ENCODE measurements around the gene LRRC28. TPM values are rescaled to one million over a fixed set of nuclear protein-coding genes. Genes with fewer than 3 reads are reported as not detected.

LRRC28 gene
- total RNA-seq, 1 donor from 2014 or later = 28.8 TPM

GRCh38 chr15:99365242-99365641, 114.0 kb downstream of the LRRC28 start:
- H3K4me3 Mint-ChIP-seq = no peak overlapping the region
- no peaks in the 10 kb centered on the region for H3K4me1 Mint-ChIP-seq
- no peaks in the 10 kb centered on the region for H3K27me3 Mint-ChIP-seq (ENCODE audit: low read depth)
- peaks cover 6% of the 10 kb centered on the region for H3K9me3 Mint-ChIP-seq
- TF ChIP-seq CTCF (conservative IDR thresholded peaks at IDR 0.05) = no peak
- H3K27ac Mint-ChIP-seq (ENCODE audit: unreplicated experiment) = no peak overlapping the region
- no peak for DNase-seq (ENCODE audit: low read depth, low spot score)
- peaks cover 30% of the 10 kb centered on the region for H3K36me3 Mint-ChIP-seq (ENCODE audit: low read depth)

DNA sequence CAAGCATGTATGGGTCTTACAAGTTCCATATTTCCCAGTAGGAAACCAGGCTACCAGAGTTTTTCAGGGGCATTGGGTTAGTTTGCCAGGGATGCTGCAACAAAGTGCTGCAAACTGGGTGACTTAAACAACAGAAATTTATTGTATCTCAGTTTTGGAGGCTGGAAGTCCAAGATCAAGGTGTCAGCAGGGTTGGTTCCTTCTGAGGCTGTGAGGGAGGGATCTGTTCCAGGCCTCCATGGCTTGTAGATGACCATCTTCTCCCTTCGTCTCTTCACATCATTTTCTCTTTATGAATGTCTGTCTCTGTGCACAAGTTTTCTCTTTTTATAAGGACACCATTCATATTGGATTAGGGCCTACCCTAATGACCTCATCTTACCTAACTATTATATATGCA, 114.7 kb downstream of the LRRC28 start:
- peaks cover 6% of the 10 kb centered on the region for H3K9me3 Mint-ChIP-seq
- no peaks in the 10 kb centered on the region for H3K4me1 Mint-ChIP-seq
- H3K36me3 Mint-ChIP-seq (ENCODE audit: low read depth) = peaks cover 30% of the 10 kb centered on the region
- H3K4me3 Mint-ChIP-seq = no peak overlapping the region
- no peak for DNase-seq (ENCODE audit: low read depth, low spot score)
- TF ChIP-seq CTCF (conservative IDR thresholded peaks at IDR 0.05) = no peak
- no peak overlapping the region for H3K27ac Mint-ChIP-seq (ENCODE audit: unreplicated experiment)
- no peaks in the 10 kb centered on the region for H3K27me3 Mint-ChIP-seq (ENCODE audit: low read depth)

DNA sequence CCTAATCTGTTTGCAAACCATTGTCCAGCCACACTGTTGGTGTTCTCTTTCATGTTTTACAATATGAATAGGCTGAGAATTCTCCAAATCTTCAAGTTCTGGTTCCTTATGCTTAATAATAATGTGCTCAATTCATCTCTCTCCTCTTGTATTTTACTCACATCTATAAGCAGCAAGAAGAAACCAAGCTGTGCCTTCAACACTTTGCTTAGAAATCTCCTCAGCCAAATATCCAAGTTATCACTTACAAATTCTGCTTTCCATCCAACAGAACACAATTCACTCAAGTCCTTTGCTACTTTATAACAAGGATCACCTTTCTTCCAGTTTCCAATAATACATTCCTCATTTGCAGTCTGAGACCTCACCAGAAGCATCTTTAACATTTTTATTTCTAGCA, 117.5 kb downstream of the LRRC28 start:
- H3K4me3 Mint-ChIP-seq = no peak overlapping the region

GRCh38 chr15:99369196-99369595, 117.9 kb downstream of the LRRC28 start:
- no peak overlapping the region for H3K27ac Mint-ChIP-seq (ENCODE audit: unreplicated experiment)
- no peak overlapping the region for H3K4me3 Mint-ChIP-seq
- TF ChIP-seq CTCF (conservative IDR thresholded peaks at IDR 0.05) = no peak

More for the DNA sequence above, 117.5 kb downstream of the LRRC28 start:
- no peaks in the 10 kb centered on the region for H3K4me1 Mint-ChIP-seq
- no peak for TF ChIP-seq CTCF (conservative IDR thresholded peaks at IDR 0.05)
- peaks cover 31% of the 10 kb centered on the region for H3K36me3 Mint-ChIP-seq (ENCODE audit: low read depth)
- H3K27me3 Mint-ChIP-seq (ENCODE audit: low read depth) = no peaks in the 10 kb centered on the region
- peaks cover 6% of the 10 kb centered on the region for H3K9me3 Mint-ChIP-seq
- DNase-seq (ENCODE audit: low read depth, low spot score) = no peak
- H3K27ac Mint-ChIP-seq (ENCODE audit: unreplicated experiment) = no peak overlapping the region

GRCh38 chr15:99371180-99372103, 120.2 kb downstream of the LRRC28 start:
- no peak for TF ChIP-seq CTCF (conservative IDR thresholded peaks at IDR 0.05)
- H3K4me1 Mint-ChIP-seq = no peaks in the 10 kb centered on the region
- H3K27ac Mint-ChIP-seq (ENCODE audit: unreplicated experiment) = no peak overlapping the region
- peaks cover 34% of the 10 kb centered on the region for H3K36me3 Mint-ChIP-seq (ENCODE audit: low read depth)
- DNase-seq (ENCODE audit: low read depth, low spot score) = no peak
- no peak overlapping the region for H3K4me3 Mint-ChIP-seq
- H3K27me3 Mint-ChIP-seq (ENCODE audit: low read depth) = no peaks in the 10 kb centered on the region
- peaks cover 9% of the 10 kb centered on the region for H3K9me3 Mint-ChIP-seq

More at GRCh38 chr15:99369196-99369595, 117.9 kb downstream of the LRRC28 start:
- Mint-ChIP-seq H3K4me1 (no peaks in the 10 kb centered on the region), H3K36me3 (ENCODE audit: low read depth) (peaks cover 28% of the 10 kb centered on the region), H3K9me3 (peaks cover 6% of the 10 kb centered on the region), H3K27me3 (ENCODE audit: low read depth) (no peaks in the 10 kb centered on the region)
- no peak for DNase-seq (ENCODE audit: low read depth, low spot score)
